ENCODE measurements around the gene PRCC. TPM values are rescaled to one million over a fixed set of nuclear protein-coding genes. Genes with fewer than 3 reads are reported as not detected.

PRCC gene
- total and polyA plus RNA-seq, 8 donors: 24.0 to 93.0 (median 41.0) TPM

- peaks cover 52 to 71% (median 68%) of the 10 kb centered on the region in 4 donors for H3K4me1 ChIP-seq
These were observed 21.5 kb upstream of the PRCC start for GRCh38 chr1:156745881-156746280.

DNA sequence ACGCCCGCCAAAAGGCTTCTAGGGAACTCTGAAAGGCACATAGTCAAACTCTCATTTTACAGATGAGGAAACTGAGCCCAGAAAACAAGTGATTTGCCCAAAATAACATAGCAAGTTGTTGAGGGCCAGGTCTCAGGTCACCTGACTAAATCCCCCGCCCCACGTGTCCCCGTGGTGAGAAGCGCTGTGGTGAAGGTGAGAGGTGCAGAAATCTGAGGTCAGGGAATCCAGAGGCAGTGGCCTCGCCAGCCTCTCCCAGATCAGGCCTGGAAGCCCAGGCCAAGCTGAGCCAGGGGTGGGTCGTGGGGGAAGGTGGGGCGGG is 21.0 kb upstream of the PRCC start:
- Histone ChIP-seq H3K36me3 (peaks cover 24 to 41% (median 35%) of the 10 kb centered on the region in 4 donors), H3K4me1 (peaks cover 52 to 70% (median 67%) of the 10 kb centered on the region in 4 donors)

More at GRCh38 chr1:156745881-156746280, 21.5 kb upstream of the PRCC start:
- no peaks in the 10 kb centered on the region for H3K27me3 ChIP-seq
- H3K27ac ChIP-seq: peak overlapping the region in 4 of 5 donors; percentile 97 to 98 (median 98)
- H3K9me3 ChIP-seq: no peaks in the 10 kb centered on the region
- peaks cover 24 to 41% (median 35%) of the 10 kb centered on the region in 4 donors for H3K36me3 ChIP-seq
- intact Hi-C loops (cut with DNase I; ENCODE audit: low total_unique reads): no loop called here
- peak overlapping the region; percentile 79 to 99 (median 88) for H3K4me3 ChIP-seq
- no peak for TF ChIP-seq EP300 (IDR thresholded peaks at IDR 0.05)
- TF ChIP-seq, protein P1, sequence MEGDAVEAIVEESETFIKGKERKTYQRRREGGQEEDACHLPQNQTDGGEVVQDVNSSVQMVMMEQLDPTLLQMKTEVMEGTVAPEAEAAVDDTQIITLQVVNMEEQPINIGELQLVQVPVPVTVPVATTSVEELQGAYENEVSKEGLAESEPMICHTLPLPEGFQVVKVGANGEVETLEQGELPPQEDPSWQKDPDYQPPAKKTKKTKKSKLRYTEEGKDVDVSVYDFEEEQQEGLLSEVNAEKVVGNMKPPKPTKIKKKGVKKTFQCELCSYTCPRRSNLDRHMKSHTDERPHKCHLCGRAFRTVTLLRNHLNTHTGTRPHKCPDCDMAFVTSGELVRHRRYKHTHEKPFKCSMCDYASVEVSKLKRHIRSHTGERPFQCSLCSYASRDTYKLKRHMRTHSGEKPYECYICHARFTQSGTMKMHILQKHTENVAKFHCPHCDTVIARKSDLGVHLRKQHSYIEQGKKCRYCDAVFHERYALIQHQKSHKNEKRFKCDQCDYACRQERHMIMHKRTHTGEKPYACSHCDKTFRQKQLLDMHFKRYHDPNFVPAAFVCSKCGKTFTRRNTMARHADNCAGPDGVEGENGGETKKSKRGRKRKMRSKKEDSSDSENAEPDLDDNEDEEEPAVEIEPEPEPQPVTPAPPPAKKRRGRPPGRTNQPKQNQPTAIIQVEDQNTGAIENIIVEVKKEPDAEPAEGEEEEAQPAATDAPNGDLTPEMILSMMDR (IDR thresholded peaks at IDR 0.05): no peak
- TF ChIP-seq POLR2A (IDR thresholded peaks at IDR 0.05): no peak
- TF ChIP-seq POLR2AphosphoS5 (IDR thresholded peaks at IDR 0.05): no peak
- no peak for DNase-seq
- WGBS, 5 donors: 56 to 64% (median 60%) methylated on average over 3 of the region's 3 CpGs

GRCh38 chr1:156746728-156747631 is 20.4 kb upstream of the PRCC start:
- no peaks in the 10 kb centered on the region for H3K27me3 ChIP-seq
- no peak for TF ChIP-seq POLR2A (IDR thresholded peaks at IDR 0.05)
- TF ChIP-seq, protein P1 (IDR thresholded peaks at IDR 0.05): peak in 1 of 7 experiments; percentile 5
- peak; percentile 13 for TF ChIP-seq EP300 (IDR thresholded peaks at IDR 0.05)
- TF ChIP-seq POLR2AphosphoS5 (IDR thresholded peaks at IDR 0.05): peak in 2 of 3 donors; percentile 13 to 62
- H3K4me3 ChIP-seq: peak overlapping the region; percentile 79 to 99 (median 88)
- intact Hi-C loops (cut with DNase I; ENCODE audit: low total_unique reads): no loop called here
- H3K36me3 ChIP-seq: peaks cover 24 to 37% (median 33%) of the 10 kb centered on the region in 4 donors
- 1 to 4% (median 2%) methylated on average over 17 to 25 of the region's 29 CpGs for WGBS, 5 donors
- peak; percentile 88 to 97 for DNase-seq
- no peaks in the 10 kb centered on the region for H3K9me3 ChIP-seq
- peak overlapping the region; percentile 85 to 98 (median 98) for H3K27ac ChIP-seq
- peaks cover 46 to 64% (median 61%) of the 10 kb centered on the region in 4 donors for H3K4me1 ChIP-seq

More for the DNA sequence above, 21.0 kb upstream of the PRCC start:
- intact Hi-C loops (cut with DNase I; ENCODE audit: low total_unique reads): no loop called here
- TF ChIP-seq EP300 (IDR thresholded peaks at IDR 0.05) (no peak), POLR2AphosphoS5 (IDR thresholded peaks at IDR 0.05) (no peak)
- Histone ChIP-seq H3K9me3 (no peaks in the 10 kb centered on the region), H3K27ac (peak overlapping the region; percentile 85 to 98 (median 98)), H3K4me3 (peak overlapping the region; percentile 79 to 99 (median 88)), H3K27me3 (no peaks in the 10 kb centered on the region)
- WGBS, 5 donors: 39 to 51% (median 46%) methylated on average over 9 of the region's 9 CpGs
- DNase-seq: no peak

- Histone ChIP-seq H3K36me3 (peaks cover 18 to 27% (median 23%) of the 10 kb centered on the region in 4 donors), H3K4me1 (peaks cover 52 to 68% (median 67%) of the 10 kb centered on the region in 4 donors), H3K9me3 (no peaks in the 10 kb centered on the region), H3K27ac (peak overlapping the region; percentile 85 to 98 (median 98)), H3K27me3 (no peaks in the 10 kb centered on the region), H3K4me3 (peak overlapping the region; percentile 79 to 99 (median 88))
- intact Hi-C loops (cut with DNase I; ENCODE audit: low total_unique reads): no loop called here
- WGBS, 5 donors: 1 to 7% (median 6%) methylated on average over 8 of the region's 8 CpGs
- TF ChIP-seq POLR2A (IDR thresholded peaks at IDR 0.05): no peak
- no peak for TF ChIP-seq EP300 (IDR thresholded peaks at IDR 0.05)
- TF ChIP-seq POLR2AphosphoS5 (IDR thresholded peaks at IDR 0.05): no peak
- TF ChIP-seq, protein P1 (IDR thresholded peaks at IDR 0.05): no peak
- DNase-seq: peak in 1 of 2 donors; percentile 48
These were observed 19.3 kb upstream of the PRCC start for GRCh38 chr1:156747742-156748669.
